ENCODE data around the gene PRKAG2. TPM values are rescaled to one million over a fixed set of nuclear protein-coding genes. Genes with fewer than 3 reads are reported as not detected.

PRKAG2 gene
- total and polyA plus RNA-seq, 12 donors, result 3.8 to 17.3 (median 10.9) TPM

DNA sequence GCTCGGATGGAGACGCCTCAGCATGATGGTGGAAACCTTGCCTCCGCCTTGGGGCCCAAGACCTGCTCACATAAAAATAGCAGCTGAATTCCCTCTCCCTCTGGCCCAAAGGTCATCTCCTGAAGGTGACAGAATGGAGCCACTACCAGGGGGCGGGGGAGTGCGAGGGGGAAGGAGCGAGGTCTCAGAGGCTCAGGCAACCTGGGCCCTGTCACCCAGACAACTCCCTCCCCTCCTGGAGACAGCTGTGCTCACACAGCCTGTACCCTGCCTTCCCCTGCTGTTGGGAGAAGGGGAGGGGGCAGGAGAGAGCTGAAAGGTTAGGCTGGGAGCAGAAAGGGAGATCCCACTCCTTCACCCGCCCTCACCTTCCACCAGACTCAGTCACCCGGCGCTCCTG is 184.2 kb downstream of the PRKAG2 start:
- 83 to 91% (median 89%) methylated on average over 8 to 9 of the region's 9 CpGs for WGBS, 4 donors
- TF ChIP-seq POLR2A (IDR thresholded peaks at IDR 0.05), result no peak
- TF ChIP-seq, protein P1, sequence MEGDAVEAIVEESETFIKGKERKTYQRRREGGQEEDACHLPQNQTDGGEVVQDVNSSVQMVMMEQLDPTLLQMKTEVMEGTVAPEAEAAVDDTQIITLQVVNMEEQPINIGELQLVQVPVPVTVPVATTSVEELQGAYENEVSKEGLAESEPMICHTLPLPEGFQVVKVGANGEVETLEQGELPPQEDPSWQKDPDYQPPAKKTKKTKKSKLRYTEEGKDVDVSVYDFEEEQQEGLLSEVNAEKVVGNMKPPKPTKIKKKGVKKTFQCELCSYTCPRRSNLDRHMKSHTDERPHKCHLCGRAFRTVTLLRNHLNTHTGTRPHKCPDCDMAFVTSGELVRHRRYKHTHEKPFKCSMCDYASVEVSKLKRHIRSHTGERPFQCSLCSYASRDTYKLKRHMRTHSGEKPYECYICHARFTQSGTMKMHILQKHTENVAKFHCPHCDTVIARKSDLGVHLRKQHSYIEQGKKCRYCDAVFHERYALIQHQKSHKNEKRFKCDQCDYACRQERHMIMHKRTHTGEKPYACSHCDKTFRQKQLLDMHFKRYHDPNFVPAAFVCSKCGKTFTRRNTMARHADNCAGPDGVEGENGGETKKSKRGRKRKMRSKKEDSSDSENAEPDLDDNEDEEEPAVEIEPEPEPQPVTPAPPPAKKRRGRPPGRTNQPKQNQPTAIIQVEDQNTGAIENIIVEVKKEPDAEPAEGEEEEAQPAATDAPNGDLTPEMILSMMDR (IDR thresholded peaks at IDR 0.05), result no peak
- no peaks in the 10 kb centered on the region for H3K27me3 ChIP-seq
- H3K36me3 ChIP-seq (replicated peaks in 1 of 2), result no peaks in the 10 kb centered on the region
- peaks cover 13 to 21% of the 10 kb centered on the region in 2 donors for H3K4me1 ChIP-seq (replicated peaks in 1 of 2)
- intact Hi-C loops (cut with DNase I), result no loop called here
- no peak for DNase-seq
- no peak overlapping the region for H3K4me3 ChIP-seq
- no peak overlapping the region for H3K27ac ChIP-seq
- no peaks in the 10 kb centered on the region for H3K9me3 ChIP-seq (replicated peaks in 1 of 3)

- no peak for DNase-seq
- no peaks in the 10 kb centered on the region for H3K27me3 ChIP-seq
- 47 to 100% (median 75%) methylated on average over 2 of the region's 2 CpGs for WGBS, 4 donors
- TF ChIP-seq, protein P1 (IDR thresholded peaks at IDR 0.05), result no peak
- TF ChIP-seq POLR2A (IDR thresholded peaks at IDR 0.05), result no peak
- H3K27ac ChIP-seq, result no peak overlapping the region
- intact Hi-C loops (cut with DNase I), result no loop called here
- no peaks in the 10 kb centered on the region for H3K36me3 ChIP-seq (replicated peaks in 1 of 2)
- H3K4me3 ChIP-seq, result no peak overlapping the region
- peaks cover 23 to 34% of the 10 kb centered on the region in 2 donors for H3K4me1 ChIP-seq (replicated peaks in 1 of 2)
- no peaks in the 10 kb centered on the region for H3K9me3 ChIP-seq (replicated peaks in 1 of 3)
Observed at GRCh38 chr7:151691449-151691848, 185.5 kb downstream of the PRKAG2 start.

- intact Hi-C loops (cut with DNase I), result no loop called here
- H3K27ac ChIP-seq, result no peak overlapping the region
- peaks cover 23 to 36% of the 10 kb centered on the region in 2 donors for H3K4me1 ChIP-seq (replicated peaks in 1 of 2)
- TF ChIP-seq, protein P1 (IDR thresholded peaks at IDR 0.05), result no peak
- TF ChIP-seq POLR2A (IDR thresholded peaks at IDR 0.05), result no peak
- H3K9me3 ChIP-seq (replicated peaks in 1 of 3), result no peaks in the 10 kb centered on the region
- no peaks in the 10 kb centered on the region for H3K36me3 ChIP-seq (replicated peaks in 1 of 2)
- no peaks in the 10 kb centered on the region for H3K27me3 ChIP-seq
- WGBS, 4 donors, result 53 to 74% (median 69%) methylated on average over 6 of the region's 6 CpGs
- no peak overlapping the region for H3K4me3 ChIP-seq
- no peak for DNase-seq
Observed at GRCh38 chr7:151690606-151691005, 186.3 kb downstream of the PRKAG2 start.

DNA sequence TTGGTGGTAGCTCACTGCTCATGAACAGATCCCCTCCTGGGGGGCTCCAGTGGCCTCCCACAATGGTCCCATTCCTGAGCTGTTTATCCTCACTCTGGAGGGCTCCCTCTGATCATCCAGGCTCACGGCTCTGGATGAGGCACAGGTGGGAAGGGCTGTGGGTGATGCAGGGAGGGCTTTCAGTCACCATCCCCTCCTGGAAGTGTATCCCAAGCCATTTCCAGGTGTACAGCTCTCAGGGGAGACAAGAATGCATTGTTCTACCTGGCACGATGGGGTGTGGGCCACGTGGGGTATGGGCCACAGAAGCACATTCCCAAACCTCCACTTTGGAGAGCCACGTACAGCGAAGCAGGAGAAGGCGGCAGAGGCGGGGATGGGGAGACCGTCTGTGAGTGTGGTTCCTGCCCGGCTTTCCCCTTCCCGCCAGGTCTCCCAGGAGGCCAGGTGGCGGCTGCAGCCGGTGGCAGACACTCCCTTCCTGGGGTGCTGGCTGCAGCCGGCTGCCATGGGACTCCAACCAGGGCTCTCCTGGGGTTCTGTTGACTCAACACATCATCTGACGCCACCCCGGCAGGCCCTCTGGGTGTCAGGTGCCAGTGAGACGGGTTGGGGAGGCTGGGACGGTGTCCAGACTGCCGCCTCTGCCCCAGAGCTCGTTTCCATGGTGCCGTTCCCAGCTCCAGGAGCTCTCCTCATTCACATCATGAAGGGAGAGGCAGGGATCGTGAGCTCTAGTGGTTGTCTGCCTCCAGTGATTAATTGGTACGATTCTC is 187.5 kb downstream of the PRKAG2 start:
- intact Hi-C loops (cut with DNase I), result no loop called here
- H3K36me3 ChIP-seq (replicated peaks in 1 of 2), result no peaks in the 10 kb centered on the region
- no peak overlapping the region for H3K4me3 ChIP-seq
- TF ChIP-seq, protein P1 (IDR thresholded peaks at IDR 0.05), result no peak
- no peak for TF ChIP-seq POLR2A (IDR thresholded peaks at IDR 0.05)
- peak in 1 of 7 donors; percentile 76 for DNase-seq
- 79 to 87% (median 84%) methylated on average over 9 to 22 of the region's 22 CpGs for WGBS, 4 donors
- H3K4me1 ChIP-seq (replicated peaks in 1 of 2), result peaks cover 14 to 24% of the 10 kb centered on the region in 2 donors
- no peaks in the 10 kb centered on the region for H3K9me3 ChIP-seq (replicated peaks in 1 of 3)
- H3K27me3 ChIP-seq, result no peaks in the 10 kb centered on the region
- H3K27ac ChIP-seq, result no peak overlapping the region
